LNCAP (cell line): ENCODE results near the gene CSF1R.

Source experiments
- TF ChIP-seq, protein P1 (sequence below): fragments of 450-650 bp; IDR thresholded peaks from 2 replicates; pipeline ENCODE4 v1.5.1; 2017; ENCODE audit warnings: mild to moderate bottlenecking

The CSF1R gene

DNA sequence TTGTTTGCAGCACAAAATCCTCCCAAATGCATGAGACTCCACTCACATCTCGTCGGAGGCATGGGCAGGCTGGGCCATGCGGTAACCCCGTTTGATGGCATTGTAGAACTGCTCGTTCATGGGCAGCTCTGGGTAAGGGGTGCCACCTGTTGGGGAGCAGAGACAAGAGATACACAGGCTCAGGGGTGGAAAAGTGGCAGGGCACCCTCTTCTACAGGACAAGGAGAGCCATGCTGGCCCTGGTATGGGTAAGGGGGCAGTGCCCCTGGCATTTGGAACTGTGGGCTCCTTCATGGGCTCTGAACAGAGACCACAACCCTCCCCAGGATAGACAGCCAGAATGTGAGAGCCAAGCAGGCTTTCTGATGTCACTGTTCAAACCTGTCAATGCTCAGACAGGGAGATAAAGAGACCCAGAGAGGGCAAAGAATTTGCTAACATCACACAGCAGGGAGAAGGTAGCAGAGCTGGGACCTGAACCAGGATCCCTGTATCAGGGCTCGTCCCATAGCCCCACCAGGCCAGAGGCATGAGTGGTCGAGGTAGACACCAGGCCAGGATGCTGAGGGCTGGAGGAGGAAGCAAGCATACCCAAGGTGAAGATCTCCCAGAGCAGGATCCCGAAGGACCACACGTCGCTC is 33.2 kb upstream of the CSF1R start:
- TF ChIP-seq, protein P1, sequence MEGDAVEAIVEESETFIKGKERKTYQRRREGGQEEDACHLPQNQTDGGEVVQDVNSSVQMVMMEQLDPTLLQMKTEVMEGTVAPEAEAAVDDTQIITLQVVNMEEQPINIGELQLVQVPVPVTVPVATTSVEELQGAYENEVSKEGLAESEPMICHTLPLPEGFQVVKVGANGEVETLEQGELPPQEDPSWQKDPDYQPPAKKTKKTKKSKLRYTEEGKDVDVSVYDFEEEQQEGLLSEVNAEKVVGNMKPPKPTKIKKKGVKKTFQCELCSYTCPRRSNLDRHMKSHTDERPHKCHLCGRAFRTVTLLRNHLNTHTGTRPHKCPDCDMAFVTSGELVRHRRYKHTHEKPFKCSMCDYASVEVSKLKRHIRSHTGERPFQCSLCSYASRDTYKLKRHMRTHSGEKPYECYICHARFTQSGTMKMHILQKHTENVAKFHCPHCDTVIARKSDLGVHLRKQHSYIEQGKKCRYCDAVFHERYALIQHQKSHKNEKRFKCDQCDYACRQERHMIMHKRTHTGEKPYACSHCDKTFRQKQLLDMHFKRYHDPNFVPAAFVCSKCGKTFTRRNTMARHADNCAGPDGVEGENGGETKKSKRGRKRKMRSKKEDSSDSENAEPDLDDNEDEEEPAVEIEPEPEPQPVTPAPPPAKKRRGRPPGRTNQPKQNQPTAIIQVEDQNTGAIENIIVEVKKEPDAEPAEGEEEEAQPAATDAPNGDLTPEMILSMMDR, result no peak

DNA sequence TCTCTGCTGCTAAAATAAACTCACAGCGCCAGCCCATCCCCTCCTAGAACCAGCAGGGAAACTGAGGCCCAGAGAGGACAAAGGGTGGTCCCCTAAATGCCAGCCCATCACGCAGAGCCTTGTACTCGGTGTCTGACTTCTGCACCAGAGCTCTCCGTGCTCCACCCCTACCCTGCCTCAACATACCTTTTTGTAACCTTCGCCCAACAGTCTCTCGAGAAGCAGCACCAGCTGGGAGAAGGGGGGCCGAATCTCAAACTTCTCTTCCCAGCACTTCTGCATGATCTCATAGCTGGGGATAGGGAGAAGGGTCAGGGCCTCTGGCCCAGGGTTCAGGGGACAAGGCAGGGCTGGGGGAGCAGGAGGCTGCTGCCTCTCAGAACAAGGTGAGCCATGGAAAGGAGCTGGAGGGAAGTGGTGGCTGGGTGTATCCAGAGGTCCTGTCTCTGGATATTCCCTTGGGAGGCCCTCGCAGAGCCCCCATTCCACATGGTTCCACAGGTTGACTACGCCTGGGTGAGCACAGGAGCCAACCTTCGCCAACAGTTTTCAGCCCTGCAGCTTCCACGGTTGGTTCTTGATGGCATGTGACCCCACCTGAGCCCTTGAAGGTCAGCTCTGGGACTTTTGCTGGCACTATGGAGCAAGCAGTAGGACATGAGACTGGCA is 32.3 kb upstream of the CSF1R start:
- TF ChIP-seq, protein P1, result no peak

DNA sequence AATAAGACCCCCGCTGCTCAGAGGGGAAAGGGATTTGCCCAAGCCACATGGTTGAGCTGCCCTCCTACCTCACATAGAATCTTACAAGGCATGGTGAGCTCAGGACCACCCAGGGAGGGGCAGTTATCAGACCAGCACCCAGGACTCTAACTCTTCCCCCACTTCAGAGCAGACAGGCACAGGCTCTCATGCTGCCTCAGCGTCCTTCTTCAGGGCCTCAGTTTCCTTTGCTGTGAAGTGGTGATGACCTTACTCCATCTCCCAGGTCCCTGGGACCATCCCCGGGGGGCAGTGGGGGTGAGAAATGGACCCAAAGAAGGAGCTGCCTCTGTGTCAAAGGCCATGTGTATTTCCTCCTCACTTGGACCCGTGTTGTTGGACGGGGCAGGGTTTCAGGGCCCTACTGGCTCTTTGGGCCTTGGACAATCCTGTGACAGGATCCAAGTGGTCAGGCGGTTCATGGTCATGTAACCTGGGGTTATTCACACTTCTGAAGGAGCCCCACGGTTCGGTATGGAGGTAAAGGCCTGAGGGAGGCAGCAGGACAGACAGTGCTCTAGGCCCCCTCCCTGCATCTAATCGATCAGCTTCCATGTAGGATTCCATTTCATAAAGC is 31.7 kb upstream of the CSF1R start:
- TF ChIP-seq, protein P1, result no peak

DNA sequence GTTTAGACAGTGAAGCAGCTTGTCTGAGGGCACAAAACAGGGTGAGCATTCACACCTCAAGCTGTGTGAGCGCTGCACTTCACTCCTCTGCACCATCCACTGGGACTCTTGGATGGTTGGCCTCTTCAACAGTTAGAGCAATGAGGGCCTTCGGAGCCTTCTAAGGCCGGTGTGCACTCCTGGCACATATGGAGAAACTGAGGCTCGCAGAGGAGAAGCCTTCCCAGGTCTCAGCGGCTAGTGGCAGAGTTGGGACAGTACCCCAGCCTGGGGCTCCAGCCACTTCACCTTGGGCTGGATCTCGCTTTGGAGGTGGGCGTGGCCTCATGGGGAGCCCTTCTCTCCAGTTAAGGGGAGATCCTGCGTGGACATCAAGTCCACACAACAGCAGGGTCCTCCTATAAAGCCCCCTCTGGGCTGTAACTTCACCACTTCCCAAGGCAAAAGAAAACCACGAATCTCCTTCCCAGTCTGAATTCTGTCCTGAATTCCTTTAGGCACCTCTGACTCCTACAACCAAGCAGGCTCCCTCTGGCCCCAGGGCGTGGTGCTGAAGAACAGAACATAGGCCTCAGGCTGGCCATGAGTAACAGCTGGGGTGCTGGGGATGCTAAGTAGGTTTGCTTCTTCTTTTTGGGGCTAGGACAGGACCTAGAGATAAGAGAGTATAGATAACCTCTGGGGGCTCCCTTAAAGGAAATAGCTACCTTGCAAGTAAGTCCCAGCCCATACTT is 30.5 kb upstream of the CSF1R start:
- TF ChIP-seq, protein P1, result no peak

DNA sequence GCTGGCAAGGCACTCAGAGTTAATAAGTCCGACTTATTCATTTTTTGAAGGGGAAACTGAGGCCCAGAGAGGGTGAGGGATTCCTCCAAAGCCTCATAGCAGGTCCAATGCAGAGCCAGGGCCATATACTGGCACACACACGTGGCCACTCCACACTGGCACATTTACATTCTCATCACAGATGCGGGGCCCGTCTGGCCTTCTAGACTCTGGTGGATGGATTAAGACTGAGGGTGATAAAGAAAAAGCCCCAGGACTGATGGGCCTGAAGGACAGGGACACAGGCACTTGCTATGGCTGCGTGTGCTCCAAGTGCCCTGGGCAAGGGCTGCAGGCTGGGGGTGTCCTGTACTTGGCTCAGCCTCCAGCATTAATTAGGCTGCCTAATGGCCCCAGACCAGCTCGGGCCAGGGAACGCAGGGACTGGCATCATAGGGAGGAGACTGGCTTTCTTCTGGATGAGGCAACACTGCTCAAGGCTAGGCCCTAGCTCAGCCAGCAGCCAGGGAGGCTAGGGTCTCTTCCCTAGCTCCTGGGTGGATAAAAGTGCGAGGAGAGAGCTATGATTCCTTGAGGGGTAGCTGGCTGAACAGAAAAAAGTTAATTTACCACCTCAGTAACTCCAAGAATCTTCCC is 28.5 kb upstream of the CSF1R start:
- TF ChIP-seq, protein P1, result no peak

DNA sequence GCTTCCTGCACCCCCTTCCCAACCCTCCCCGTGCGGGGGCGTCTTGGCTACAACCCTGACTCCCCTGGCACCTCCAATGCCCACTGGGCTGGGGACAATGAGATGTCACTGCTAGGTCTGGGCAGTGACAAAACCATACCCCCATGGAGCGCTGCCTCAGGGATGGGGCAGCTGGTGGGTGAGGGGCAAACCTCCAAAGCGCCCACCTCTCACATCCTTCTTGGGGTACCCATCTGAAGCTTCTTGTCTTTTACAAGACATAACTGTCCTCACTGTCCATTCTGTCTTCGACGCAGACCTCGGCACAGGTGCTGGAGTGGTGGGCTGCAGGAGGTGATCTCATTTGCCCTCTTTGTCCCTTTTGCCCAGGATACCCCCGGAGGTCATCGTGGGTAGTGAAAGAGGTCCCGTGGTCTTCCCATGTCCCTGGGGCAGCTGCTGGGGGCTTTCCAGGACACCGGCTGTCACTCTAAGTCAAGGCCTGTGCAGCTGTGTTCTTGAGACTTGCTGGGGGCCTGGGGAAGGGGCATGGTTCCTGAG is 27.8 kb upstream of the CSF1R start:
- TF ChIP-seq, protein P1, result no peak
